GM12801 (cell line): Measurements from ENCODE around the gene CHIC2.

ENCODE experiments used
- CTCF ChIP-seq: IDR thresholded peaks from one replicate; pipeline ENCODE4 v1.5.1; 2011; ENCODE audit warnings: control low read depth; ENCODE audit not compliant: insufficient read length; ENCODE audit errors: extremely low read depth

The CHIC2 gene

DNA sequence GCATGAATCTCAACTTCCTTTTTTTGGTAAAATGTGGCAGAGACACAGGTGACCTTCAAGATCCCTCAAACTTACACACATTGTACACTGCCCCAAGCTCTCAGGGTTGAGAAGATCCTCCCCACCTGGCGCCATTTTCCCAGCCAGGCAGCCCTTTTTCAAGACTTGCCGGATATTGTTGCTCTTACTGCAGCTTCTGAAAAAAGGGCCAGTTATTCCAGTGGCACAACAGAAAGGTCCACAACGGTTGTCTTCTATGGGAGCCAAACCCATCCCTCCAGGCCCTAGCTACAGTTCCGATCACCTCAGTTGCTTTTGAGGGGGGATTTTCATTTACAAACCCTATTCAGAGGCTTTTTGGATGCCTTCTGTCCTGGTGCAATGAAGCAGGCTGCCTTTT, 101.1 kb downstream of the CHIC2 start:
- no peak for TF ChIP-seq CTCF

GRCh38 chr4:53962516-53963225, 101.7 kb downstream of the CHIC2 start:
- no peak for TF ChIP-seq CTCF

- TF ChIP-seq CTCF = no peak
These were observed 103.1 kb downstream of the CHIC2 start for GRCh38 chr4:53961351-53961750.

DNA sequence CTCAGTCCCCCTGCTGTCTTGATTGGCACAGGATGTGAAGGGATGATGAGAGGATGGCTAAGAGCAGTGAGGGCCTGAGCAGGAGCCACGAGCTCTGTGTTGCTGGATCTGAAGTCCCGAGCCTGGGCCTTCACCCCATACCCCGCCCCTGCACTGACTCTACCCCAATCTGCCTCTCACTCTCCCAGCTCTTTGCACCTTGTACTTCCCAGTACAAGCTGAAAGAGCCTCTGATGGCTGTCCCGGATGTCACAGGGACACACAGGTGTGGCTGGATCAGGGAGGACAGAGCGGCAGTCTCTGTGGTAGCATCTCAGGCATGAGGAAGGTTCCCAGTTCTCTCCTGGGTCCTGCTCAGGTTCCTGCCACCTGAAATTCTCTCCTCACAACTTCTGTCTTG, 103.6 kb downstream of the CHIC2 start:
- TF ChIP-seq CTCF = no peak
